ENCODE measurements around the gene SNAP47. TPM values are rescaled to one million over a fixed set of nuclear protein-coding genes. Genes with fewer than 3 reads are reported as not detected.

The SNAP47 gene
- polyA plus RNA-seq, 1 donor from 2014 or later, result 56.0 TPM

DNA sequence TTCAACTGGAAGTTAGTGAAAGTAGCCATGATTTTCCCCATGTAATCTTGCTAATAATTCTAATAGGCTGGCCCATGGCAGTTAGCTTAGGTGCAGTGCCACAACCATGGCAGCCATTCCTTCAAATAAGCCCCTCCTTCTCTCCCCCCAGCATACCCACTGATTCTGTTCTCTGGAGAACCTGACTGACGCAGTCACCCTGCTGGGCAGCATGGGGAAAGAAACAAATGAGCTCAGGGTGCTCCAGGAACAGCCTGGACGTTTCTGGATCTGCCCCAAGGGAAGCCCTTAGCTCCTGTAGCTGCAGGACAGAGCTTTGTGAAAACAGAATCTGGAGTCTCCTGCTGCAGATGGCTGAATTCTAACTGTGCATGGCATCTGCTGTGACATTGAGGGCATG is 22.5 kb downstream of the SNAP47 start:
- Histone ChIP-seq H3K9me3 (ENCODE audit: low read length) (no peaks in the 10 kb centered on the region), H3K27ac (ENCODE audit: low read length) (no peak overlapping the region), H3F3A (ENCODE audit: insufficient read depth, low read length, poor library complexity, severe bottlenecking) (no peaks in the 10 kb centered on the region), H3K27me3 (ENCODE audit: insufficient read depth, low read depth, low read length) (no peaks in the 10 kb centered on the region), H2AFZ (ENCODE audit: low read depth, low read length) (no peak overlapping the region), H3K4me2 (ENCODE audit: low read length) (no peak overlapping the region), H3K79me2 (replicated peaks; ENCODE audit: insufficient read depth, low read length) (no peaks in the 10 kb centered on the region), H3K36me3 (ENCODE audit: insufficient read depth, low read length) (no peaks in the 10 kb centered on the region), H3K9ac (ENCODE audit: low read length) (no peak overlapping the region), H3K4me3 (ENCODE audit: low read length) (no peak overlapping the region), H3K9me2 (ENCODE audit: insufficient read depth, low read length) (no peaks in the 10 kb centered on the region), H4K20me1 (ENCODE audit: insufficient read depth) (no peaks in the 10 kb centered on the region)
- TF ChIP-seq, protein P1, sequence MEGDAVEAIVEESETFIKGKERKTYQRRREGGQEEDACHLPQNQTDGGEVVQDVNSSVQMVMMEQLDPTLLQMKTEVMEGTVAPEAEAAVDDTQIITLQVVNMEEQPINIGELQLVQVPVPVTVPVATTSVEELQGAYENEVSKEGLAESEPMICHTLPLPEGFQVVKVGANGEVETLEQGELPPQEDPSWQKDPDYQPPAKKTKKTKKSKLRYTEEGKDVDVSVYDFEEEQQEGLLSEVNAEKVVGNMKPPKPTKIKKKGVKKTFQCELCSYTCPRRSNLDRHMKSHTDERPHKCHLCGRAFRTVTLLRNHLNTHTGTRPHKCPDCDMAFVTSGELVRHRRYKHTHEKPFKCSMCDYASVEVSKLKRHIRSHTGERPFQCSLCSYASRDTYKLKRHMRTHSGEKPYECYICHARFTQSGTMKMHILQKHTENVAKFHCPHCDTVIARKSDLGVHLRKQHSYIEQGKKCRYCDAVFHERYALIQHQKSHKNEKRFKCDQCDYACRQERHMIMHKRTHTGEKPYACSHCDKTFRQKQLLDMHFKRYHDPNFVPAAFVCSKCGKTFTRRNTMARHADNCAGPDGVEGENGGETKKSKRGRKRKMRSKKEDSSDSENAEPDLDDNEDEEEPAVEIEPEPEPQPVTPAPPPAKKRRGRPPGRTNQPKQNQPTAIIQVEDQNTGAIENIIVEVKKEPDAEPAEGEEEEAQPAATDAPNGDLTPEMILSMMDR (IDR thresholded peaks at IDR 0.05; ENCODE audit: poor library complexity, severe bottlenecking), result no peak
- TF ChIP-seq TAF1 (IDR thresholded peaks at IDR 0.05; ENCODE audit: low read depth) (no peak), SMC3 (conservative IDR thresholded peaks at IDR 0.05; ENCODE audit: poor library complexity) (no peak), RAD21 (conservative IDR thresholded peaks at IDR 0.05) (no peak), POLR2AphosphoS5 (IDR thresholded peaks at IDR 0.05) (no peak)
- TF ChIP-seq, protein P2, sequence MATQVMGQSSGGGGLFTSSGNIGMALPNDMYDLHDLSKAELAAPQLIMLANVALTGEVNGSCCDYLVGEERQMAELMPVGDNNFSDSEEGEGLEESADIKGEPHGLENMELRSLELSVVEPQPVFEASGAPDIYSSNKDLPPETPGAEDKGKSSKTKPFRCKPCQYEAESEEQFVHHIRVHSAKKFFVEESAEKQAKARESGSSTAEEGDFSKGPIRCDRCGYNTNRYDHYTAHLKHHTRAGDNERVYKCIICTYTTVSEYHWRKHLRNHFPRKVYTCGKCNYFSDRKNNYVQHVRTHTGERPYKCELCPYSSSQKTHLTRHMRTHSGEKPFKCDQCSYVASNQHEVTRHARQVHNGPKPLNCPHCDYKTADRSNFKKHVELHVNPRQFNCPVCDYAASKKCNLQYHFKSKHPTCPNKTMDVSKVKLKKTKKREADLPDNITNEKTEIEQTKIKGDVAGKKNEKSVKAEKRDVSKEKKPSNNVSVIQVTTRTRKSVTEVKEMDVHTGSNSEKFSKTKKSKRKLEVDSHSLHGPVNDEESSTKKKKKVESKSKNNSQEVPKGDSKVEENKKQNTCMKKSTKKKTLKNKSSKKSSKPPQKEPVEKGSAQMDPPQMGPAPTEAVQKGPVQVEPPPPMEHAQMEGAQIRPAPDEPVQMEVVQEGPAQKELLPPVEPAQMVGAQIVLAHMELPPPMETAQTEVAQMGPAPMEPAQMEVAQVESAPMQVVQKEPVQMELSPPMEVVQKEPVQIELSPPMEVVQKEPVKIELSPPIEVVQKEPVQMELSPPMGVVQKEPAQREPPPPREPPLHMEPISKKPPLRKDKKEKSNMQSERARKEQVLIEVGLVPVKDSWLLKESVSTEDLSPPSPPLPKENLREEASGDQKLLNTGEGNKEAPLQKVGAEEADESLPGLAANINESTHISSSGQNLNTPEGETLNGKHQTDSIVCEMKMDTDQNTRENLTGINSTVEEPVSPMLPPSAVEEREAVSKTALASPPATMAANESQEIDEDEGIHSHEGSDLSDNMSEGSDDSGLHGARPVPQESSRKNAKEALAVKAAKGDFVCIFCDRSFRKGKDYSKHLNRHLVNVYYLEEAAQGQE (IDR thresholded peaks at IDR 0.05; ENCODE audit: borderline replicate concordance), result no peak

DNA sequence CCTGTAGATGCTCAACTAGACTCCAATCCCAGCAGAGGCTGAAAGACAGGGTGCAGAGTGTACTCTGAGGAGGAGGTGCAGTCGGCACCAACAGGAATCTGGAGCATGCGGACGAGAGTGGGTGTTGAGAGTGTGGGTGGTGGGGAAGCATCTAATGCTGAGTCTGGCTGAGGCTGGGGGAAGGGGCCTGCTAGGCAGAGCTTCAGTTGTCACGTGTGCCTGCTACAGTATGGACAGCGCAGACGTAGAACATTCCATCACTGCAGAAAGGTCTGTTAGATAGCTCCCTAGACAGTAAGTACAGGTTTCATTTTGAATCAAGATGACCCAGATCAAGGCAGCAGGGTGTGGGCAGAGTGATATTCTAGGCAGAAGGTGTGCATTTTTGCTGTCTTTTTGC is 23.1 kb downstream of the SNAP47 start:
- H3K36me3 ChIP-seq (ENCODE audit: insufficient read depth, low read length), result no peaks in the 10 kb centered on the region
- no peak overlapping the region for H3K4me2 ChIP-seq (ENCODE audit: low read length)
- H3K9me2 ChIP-seq (ENCODE audit: insufficient read depth, low read length), result no peaks in the 10 kb centered on the region
- H3K9ac ChIP-seq (ENCODE audit: low read length), result no peak overlapping the region
- no peak overlapping the region for H2AFZ ChIP-seq (ENCODE audit: low read depth, low read length)
- no peaks in the 10 kb centered on the region for H3K9me3 ChIP-seq (ENCODE audit: low read length)
- H3K79me2 ChIP-seq (replicated peaks; ENCODE audit: insufficient read depth, low read length), result no peaks in the 10 kb centered on the region
- H3F3A ChIP-seq (ENCODE audit: insufficient read depth, low read length, poor library complexity, severe bottlenecking), result no peaks in the 10 kb centered on the region
- no peaks in the 10 kb centered on the region for H3K27me3 ChIP-seq (ENCODE audit: insufficient read depth, low read depth, low read length)
- TF ChIP-seq TAF1 (IDR thresholded peaks at IDR 0.05; ENCODE audit: low read depth) (no peak), SMC3 (conservative IDR thresholded peaks at IDR 0.05; ENCODE audit: poor library complexity) (no peak), MXI1 (conservative IDR thresholded peaks at IDR 0.05; ENCODE audit: poor library complexity, severe bottlenecking) (no peak), EP300 (conservative IDR thresholded peaks at IDR 0.05; ENCODE audit: poor library complexity, severe bottlenecking) (no peak), EZH2 (IDR thresholded peaks at IDR 0.05; ENCODE audit: borderline replicate concordance, insufficient read depth, low read length, poor library complexity, severe bottlenecking) (no peak), RAD21 (conservative IDR thresholded peaks at IDR 0.05) (no peak), POLR2AphosphoS5 (IDR thresholded peaks at IDR 0.05) (no peak)
- TF ChIP-seq, protein P1 (IDR thresholded peaks at IDR 0.05; ENCODE audit: poor library complexity, severe bottlenecking), result no peak
- TF ChIP-seq, protein P2 (IDR thresholded peaks at IDR 0.05; ENCODE audit: borderline replicate concordance), result no peak
- no peak overlapping the region for H3K4me3 ChIP-seq (ENCODE audit: low read length)
- no peak overlapping the region for H3K27ac ChIP-seq (ENCODE audit: low read length)
- no peaks in the 10 kb centered on the region for H4K20me1 ChIP-seq (ENCODE audit: insufficient read depth)
